NCI-H526 (cell line): ENCODE results near the gene USPL1.
A peak's percentile ranks its signal among the peaks of the same experiment; 100 is the strongest.

Source experiments
- DNase-seq, 2 experiments: peaks; one replicate each; lab custom pipeline; 2025; lab: John Stamatoyannopoulos, UW

USPL1 gene

DNA sequence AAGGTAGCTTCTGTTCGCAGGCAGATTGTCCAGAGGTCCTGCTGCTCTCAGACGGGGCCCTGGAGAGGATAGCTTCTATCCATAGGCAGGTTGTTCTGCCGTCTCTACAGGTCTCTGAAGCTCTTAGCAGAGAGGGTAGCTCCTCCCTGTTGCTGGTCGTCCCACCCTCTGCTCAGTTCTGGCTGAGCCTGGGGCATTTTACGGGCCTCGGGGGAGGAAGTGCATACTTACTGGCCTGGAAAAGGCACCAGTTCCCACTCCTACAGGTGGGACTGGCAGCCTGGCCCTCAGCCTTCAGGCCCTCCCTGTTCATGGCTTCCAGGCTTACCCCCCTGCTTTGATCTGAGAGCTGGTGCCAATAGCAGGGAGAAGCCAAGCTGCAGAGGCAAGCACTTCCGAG, 42.3 kb downstream of the USPL1 start:
- DNase-seq = peak in 1 of 2 experiments; percentile 47

DNA sequence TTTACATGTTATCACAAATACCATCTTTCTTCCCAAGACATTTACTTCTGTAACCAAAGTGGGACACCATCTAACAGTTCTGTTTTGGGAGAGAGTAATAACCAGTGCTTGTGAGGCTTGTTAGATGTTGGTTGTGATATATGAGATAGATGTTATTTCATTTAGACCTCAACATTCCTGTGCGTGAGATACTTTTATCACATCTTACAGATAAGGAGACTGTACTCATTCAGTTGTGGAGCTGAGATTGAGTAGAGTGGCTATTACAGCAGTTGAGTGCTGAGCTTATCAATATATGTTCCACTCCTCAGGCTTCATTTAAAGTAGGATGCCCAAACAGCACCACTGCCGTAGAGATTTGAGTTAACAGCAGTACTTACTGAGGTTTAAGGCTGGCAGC, 43.1 kb downstream of the USPL1 start:
- DNase-seq = no peak

DNA sequence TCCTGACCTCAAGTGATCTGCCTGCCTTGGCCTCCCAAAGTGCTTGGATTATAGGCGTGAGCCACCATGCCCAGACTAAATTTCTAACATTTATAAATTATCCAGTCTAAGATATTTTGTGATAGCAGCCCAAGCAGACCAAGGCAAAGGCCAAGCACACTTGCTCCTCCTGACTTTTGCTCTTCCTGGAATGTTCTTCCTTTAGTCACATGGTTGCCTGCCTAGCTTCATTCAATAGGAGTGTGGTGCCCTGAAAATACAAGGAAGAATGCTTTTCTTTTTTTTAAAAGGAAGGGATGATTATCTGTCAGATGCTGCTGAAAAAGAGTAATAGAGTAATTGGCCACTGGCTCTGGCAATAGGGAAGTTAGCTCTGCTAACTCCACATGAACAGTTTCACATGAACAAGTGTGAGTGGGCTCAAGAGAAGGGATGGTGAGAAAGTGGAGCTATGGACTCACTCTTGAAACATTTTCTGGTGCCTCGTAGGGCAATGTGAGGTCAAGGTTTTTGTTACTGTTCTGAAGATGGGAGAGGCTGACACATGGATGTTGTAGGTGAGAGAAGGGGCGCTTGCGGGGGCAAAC, 47.1 kb downstream of the USPL1 start:
- DNase-seq = no peak

DNA sequence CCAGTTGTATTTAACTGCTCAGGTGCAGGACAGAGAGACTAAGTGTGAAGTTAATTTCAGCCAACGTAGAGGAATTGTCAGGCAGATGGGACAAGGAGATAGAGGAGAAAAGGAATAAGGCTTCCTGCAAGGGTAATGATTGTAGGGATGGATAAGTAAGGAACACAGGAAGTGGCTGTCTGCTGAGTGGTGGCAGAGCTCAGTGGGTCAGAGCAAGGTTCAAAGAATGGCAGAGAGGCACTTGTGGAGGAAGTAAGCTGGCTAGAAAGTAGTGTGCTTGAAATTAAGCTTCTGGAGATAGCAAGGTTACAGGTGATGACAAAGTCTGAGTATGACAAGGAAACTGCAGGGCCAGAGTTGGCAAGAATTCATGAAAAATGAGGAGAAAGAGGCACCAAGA, 47.9 kb downstream of the USPL1 start:
- DNase-seq = no peak

DNA sequence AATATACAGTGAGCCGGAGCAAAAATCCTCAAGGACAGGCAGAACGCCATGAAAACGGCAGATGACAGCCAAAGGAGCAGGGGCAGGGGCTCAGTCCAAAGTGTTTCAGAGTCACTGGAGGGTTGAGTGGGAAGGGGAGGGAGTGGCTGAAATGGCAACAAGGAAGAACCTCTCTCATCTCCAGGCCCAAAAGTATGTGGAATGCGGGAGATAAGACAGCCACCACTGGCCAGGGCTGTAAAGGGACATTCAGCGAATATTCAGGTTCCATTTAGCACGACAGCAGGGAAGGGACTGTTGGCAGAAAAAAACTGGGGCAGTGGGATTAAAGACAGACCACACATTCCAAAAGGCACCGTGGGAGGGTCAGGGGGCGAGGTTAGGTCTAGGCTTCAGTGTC, 48.4 kb downstream of the USPL1 start:
- DNase-seq = no peak

DNA sequence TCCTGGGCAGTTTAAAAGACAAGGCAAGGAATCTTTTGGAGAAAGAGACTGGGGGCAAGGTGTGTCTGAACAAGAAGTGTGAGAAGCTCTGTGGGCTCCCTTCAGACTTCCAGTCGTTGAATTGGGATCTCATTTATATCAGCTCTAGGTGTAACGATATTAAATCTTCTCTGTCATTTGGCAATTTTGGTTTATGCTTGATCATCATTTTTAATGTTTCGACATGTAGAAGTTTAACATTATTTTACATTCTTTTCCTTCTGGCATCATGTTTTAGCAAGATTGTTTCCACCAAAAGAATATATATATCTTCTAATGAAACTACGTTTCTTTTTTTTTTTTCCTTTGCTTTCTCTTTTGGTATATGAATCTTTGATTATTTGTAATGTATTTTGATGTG, 49.3 kb downstream of the USPL1 start:
- DNase-seq = no peak

DNA sequence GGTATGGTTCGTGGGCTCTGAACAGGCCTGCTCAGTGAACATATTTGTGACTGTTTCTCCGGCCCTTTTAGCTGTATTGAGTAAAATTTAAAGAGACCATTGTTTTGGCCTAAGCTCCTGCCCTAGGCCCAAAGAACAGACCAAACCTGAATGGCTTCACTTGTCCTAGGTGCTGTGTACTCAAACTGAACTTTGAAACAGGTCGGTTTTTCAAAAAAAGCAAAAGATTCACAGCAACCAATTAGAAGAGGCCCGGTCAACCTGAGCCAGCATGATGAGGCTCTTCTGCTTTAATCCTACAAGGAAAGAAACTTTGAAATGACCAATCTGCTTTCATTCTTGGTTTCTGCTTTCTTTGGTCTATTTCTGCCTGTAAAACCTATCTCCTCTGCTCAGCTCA, 50.6 kb downstream of the USPL1 start:
- DNase-seq = no peak

DNA sequence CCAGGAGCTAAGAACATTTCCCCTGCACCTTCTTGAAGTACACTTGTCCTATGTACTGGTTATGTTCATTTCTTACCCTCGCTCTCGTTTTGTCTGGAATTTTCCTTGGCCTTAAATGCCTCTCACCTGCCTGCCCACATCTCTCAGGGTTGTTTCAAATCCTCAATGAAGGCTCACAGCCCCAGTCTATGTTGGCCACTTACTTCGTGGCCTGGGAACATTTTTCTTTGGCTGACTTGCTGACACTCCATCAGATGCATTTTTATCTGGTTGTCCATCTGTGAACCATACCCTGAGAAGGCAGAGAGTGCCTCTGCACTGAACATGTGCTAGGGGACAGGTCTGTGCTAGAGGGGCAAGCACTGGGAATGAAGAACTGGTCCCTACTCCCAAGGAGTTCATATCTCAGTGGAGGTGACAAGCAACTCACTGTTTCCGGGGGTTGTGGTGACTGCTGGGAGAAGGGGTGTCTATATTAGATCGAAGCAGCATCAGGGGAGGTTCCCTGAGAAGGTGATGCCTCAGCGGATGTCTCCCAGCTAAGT, 53.6 kb downstream of the USPL1 start:
- no peak for DNase-seq

DNA sequence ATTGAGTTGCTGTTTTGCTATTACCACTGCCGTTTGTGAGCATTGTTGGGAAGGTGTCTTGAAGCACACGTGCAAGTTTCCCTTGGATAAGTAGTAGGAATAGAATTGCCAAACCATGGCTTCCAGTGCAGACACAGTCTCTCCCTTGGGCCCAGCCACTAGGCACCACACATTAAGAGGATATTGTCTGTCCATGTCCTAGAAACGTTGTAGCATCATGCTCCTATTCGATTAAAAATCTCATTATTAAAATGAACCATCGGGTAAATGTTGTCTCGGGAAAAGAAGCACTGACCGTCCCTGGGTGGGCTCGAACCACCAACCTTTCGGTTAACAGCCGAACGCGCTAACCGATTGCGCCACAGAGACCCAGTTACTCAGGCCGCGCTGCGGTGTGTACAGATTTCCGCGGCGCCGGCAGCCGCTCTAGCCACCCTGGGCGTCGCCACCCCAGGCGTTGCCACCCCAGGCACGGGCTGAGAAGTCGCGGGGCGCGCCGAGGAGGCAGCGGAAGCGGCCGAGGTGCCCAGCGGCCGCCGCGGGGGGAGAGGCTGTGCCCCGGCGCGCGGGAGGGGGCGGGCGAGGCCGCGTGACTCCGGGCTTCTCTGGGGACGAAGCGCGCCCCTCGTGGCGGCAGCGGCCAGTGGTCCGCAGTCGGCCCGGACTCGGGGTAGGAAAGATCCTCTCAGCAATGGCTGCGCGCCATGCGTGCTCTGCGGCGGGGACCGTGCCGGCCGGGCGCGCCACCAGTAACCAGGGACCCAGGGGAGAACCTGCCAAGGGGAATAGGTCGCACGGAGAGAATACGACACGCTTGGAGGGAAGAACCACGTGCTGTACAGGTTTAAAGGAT, 56.2 kb downstream of the USPL1 start:
- peak; percentile 95 to 96 for DNase-seq

DNA sequence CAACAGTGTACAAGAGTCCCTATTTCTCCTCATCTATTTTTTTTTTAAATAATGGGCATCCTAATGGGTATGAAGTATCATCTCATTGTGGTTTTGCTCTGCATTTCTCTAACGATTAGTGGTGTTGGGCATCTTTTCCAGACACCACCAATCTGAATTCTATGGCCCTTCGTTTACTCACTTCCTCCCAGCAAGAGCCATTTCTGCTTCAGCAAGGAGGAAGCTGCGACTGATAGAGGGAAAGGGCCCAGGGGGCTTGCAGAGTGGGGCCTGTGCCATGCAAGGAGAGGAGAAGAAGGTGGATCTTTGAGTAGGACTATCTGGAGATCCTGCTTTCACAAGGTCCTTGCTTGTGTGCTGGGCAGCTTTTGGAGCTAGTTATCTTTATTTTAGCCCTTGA, 58.0 kb downstream of the USPL1 start:
- DNase-seq = no peak

DNA sequence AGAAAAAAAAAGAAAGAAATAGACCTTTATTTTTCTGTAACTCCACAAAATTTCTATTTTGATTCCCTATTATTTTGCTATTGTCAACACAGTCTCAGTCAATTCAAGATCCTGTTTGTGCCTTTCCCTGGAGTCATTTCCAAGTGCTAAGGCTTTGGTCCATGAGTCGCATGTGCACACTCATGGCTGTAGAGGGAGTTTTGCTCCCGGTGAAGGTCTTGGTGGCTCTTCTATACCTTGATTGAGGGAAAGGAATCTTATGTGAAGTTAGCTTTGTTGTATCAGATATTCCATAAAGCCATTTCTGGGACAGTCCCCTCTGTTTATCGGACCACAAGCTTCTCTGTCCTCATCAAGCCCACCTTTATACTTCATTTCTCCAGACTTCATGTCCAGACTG, 59.0 kb downstream of the USPL1 start:
- DNase-seq = peak; percentile 28 to 65

DNA sequence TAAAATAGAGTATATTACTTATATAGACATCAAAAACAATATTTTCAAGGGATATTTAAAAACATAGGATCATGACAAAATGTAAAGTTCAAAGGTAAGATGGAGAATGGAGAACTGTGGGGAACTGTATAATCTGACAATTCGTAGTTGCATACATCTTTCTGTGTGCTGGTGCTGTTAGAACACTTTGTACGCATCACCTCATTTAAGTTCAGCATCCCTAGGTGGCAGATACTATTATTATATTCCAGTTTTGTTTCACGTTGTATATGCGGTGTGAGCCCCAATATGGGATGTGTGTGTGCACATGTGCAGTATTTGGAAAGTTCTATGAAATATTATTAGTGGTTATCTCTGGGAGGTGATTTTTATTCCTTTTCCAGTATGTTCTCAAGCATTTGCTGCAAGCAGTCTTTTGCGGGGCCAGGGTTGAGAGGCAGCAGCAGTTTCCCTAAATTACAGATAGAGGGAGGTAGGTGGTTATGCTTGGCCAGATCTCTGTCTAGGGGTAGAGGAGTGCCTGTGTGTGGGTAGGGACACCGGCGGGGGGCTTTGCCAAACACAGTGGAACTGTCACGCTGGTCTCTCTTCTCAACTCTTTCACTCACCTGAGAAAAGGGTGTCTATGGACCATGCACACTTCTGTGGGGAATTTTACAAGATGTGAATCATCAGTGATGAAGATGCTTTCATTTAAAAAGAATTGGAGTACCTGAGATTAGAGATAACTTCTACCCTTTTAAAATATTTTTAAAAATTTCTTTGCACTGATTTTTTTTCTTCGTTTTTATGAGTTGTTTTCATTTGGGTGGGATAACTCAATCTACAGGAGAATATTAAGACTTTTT, 62.0 kb downstream of the USPL1 start:
- peak; percentile 38 to 74 for DNase-seq

DNA sequence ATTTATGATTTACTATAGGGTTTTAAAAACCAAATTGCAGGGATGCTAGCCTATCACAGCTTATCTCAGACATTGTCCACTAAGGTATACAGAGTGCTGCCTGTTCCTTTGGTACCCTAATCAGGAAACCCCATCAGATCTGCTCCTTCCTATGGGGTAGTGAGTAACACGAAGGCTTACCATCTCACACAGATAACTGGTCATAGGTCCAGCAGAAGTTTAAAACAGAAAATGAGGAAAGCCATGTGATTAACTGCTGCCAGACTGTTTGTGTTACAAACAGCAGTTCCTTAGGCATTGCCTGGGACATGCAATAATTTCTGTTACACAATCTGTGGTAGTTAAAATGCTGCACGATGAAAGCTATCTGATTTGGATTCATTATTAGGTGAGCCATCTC, 64.1 kb downstream of the USPL1 start:
- DNase-seq = no peak

DNA sequence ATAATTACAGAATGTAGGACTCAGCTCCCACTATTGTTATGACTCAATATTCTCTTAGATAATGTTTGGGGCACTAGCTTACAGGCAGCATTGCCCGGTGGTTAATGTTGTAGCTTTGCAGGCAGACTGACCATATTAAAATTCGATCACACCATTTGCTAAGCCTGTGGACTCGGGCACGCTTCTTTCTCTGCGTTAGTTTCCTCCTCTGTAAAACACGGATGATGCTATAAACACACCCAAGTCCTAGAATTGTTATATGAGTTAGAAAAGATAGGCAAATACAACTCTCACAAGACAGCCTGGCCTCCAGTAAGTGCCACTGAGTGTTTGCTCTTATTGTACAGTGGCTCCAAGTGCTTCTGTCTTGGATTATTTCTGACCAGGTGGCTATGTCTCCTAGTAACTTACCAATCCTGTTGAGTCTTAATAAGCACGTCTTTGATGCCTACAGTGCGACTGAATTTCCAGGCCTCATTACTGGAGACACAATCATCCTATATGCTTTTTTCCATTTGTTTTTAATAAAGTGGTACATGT, 67.7 kb downstream of the USPL1 start:
- DNase-seq = no peak

DNA sequence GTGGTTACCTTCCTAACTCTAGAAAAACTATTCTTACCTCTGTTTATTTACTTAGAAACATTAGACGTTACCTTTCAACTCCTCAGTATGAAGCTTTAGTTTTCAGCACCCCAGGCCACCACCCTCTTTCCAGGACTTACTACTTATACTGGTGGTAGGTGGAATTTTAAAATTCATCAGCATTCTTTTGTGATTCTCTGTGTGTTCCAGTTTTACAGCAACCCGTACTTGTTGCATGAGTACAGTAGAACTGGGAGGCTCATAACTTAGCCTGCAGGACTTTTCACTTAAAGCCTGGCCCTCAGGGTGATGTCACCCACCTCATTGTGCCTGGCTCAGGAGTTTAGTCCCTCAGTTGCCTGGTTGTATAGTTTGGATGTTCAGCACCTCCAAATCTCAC, 68.3 kb downstream of the USPL1 start:
- no peak for DNase-seq

DNA sequence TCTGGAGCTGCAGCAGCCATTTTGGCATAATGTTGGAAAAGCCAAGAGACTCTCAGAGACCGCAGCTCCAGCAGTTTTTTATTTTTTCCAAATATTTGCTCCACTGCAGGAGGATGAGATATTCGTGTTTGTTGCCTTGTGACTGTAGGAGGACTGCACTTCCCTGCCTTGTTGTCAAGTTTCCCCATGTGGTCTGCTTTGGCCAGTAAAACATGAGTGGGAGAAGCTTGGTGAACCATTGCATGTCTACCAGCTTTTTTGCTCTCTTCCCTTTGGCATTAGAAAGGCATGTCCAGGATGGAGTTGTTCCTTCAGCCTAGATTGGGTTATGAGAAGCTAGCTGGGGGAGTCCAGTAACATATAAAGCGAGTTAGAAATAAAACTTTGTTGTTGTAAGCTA, 69.9 kb downstream of the USPL1 start:
- no peak for DNase-seq

DNA sequence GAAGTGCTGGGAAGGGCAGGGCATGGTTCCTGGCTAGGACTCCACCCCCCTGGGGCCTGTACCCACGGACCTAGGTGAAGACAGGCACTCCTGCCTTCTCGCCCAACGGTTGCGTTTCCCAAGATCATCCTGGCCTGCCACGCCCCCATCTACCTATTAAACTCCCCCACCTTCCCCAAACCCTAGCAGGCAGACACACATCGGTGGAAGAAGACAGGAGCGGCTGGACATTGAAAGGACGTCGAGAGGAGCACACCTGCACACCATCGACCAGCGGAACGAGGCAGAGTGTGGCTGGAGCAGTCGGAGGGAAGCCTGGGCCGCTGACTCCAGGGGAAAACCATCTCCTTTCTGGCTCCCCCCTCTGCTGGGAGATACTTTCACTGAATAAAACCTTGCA, 72.0 kb downstream of the USPL1 start:
- no peak for DNase-seq

DNA sequence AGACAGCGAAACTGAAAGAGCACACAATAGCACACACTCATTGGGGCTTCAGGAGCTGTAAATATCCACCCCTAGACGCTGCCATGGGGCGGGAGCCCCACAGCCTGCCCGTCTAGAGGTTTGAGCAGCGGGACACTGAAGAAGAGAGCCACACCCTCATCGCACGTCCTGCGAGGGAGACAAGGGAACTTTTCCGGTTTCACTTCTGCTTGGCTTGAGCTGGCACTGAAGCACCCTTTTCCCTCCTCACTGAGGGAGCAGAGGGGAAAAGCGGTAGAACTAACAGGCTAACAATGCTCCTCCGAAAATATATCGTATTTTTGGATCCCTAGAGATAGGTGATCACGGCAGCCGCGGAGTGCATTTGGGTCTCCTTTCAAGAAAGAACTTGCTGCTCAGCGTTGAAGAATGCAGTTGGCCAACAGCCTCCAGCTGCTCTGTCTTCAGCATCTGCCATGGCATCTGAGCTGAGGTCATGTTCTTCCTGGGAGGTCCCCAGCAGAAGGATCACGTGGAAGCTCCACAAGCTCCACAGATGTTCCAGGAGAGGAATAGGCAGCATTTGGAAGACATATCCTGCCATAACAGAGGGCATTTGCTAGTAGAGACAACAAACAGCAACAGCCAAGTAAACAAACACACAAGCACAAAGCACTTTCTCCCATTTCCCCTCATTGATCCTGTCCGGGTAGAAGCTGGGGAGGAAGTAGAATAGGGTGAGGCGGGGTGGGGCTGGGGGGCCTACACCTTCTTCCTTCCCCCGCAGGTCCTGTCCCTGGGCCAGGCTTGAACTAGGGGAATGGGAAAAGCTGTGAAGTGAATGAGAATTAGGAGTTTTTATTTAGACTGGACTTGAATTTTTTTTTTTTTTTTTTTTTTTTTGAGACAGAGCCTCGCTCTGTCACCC, 72.8 kb downstream of the USPL1 start:
- peak in 1 of 2 experiments; percentile 50 for DNase-seq

DNA sequence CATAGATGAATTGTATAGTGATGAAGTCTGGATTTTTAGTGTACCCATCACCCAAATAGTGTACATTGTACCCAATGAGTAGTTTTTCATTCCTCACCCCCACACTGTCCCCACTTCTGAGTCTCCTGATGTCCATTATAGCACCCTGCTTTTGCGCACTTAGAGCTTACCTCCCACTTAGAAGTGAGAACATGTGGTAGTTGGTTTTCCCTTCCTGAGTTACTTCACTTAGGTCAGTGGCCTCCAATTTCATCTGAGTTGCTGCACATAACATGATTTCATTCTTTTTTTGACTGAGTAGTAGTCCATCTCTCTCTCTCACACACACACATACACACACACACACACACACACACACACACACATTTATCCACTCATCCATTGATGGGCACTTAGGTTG, 74.4 kb downstream of the USPL1 start:
- DNase-seq = no peak

DNA sequence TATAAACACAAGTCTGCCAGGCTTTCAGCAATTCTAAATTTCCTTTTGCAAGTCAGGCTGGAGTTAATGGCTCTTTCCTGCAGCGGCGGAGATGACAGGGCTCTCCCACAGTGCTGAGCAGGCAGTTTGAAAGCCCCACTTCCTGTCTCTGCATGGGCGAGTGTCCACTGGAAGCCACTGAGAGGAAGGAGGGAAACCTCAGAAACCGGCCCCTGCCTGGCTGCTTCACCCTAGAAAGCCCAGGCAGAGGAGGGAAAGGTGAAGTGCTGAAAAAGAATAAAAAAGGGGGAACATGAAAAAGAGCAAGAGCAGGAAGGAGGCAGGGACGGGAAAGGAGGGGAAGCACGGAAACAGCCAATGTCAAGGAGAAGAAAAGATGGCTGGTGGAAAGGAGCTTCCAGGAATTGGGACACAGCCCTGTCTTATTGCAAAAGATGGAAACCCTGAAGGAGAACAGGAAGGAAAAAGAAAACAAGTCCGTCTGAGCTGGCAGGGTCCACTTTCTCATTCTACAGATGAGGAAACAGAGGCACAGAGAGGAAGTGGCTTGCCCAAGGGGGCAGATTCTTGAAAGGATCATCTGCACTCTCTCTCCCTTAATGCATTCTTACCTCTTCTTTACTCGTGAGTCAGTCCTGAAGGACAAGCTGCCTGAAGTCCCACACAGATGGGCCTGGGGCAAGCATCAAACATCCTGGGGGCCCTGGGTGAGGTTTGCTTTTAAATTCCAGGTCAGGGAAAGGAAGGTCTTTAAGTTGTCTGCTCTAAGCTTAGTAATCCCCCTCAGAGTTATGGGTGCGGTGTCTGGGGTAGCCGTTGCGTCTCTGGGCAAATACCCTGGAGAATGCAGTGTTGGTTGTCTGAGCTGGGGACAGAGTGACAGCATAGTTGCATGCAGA, 78.8 kb downstream of the USPL1 start:
- DNase-seq = no peak
